IPS-18a (cell line): Measurements from ENCODE around the gene CCDC122.

Experiments
- H3K27ac ChIP-seq: one replicate; pipeline ENCODE4 v1.5.1; 2013; ENCODE audit warnings: low read length
- H3K27me3 ChIP-seq: one replicate; pipeline ENCODE4 v1.6.1; 2013; ENCODE audit warnings: mild to moderate bottlenecking, low read length; ENCODE audit not compliant: control insufficient read depth, insufficient read depth
- H3K36me3 ChIP-seq: one replicate; pipeline ENCODE4 v1.6.1; 2013; ENCODE audit warnings: low read depth, low read length; ENCODE audit not compliant: control insufficient read depth
- H3K4me1 ChIP-seq: one replicate; pipeline ENCODE4 v1.6.1; 2013; ENCODE audit warnings: low read depth, low read length; ENCODE audit not compliant: control insufficient read depth
- H3K4me3 ChIP-seq: one replicate; pipeline ENCODE4 v1.5.1; 2013; ENCODE audit warnings: low read length
- H3K9ac ChIP-seq: one replicate; pipeline ENCODE4 v1.6.1; 2013; ENCODE audit warnings: mild to moderate bottlenecking, low read length, moderate library complexity
- H3K9me3 ChIP-seq: one replicate; pipeline ENCODE4 v1.6.1; 2013; ENCODE audit warnings: low read depth, low read length; ENCODE audit not compliant: control insufficient read depth

CCDC122 gene

DNA sequence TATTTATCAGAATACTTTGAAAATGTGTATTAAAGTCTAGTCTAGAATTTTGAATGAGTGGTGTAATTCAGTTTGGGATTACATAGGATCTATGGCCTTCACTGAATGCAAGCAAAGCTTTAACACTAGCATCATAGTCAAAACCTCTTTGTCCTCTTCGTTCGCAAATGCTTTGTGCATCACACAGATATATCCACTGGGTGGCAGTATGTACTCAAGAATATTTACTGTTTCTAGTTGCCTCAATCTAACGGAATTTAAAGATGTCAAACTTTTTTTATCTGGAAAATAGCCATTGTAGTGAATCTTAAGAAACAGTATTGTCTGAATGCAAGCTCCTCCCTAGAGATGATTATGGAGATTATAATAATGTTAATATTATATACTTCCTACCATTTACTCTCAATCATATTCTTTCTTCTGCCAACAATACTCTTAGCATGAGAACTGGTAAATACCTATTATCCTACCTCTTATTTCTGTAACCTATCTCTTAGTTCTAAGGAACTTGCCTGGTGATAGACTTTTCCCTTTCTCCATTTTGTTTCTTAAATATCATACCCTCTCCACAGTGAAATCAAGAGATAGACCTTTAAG, 26.0 kb upstream of the CCDC122 start:
- H3K9ac ChIP-seq, result no peak overlapping the region
- H3K4me1 ChIP-seq, result no peaks in the 10 kb centered on the region
- no peaks in the 10 kb centered on the region for H3K27me3 ChIP-seq
- H3K36me3 ChIP-seq, result no peaks in the 10 kb centered on the region
- no peak overlapping the region for H3K27ac ChIP-seq
- H3K4me3 ChIP-seq, result no peak overlapping the region
- H3K9me3 ChIP-seq, result no peaks in the 10 kb centered on the region

DNA sequence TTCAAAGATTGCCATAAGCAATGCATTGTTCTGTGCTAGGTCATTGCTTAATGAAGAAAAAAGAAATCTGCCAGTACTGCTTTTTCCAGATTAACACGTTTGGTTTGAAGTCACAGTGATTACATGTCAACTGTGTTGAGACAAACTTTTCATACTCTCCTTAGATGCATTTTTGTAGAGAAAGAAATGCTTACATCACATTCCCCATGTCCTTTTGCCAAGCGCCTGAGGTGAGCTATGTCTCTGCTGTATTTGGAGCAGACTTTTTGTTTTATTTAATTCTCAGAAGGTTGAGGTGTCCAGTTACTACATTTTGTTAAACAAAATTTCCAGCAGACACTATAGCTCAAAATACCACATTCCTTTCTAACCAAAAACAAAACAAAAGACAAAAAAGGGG, 16.4 kb upstream of the CCDC122 start:
- H3K4me1 ChIP-seq, result no peaks in the 10 kb centered on the region
- H3K9me3 ChIP-seq, result no peaks in the 10 kb centered on the region
- no peaks in the 10 kb centered on the region for H3K36me3 ChIP-seq
- H3K4me3 ChIP-seq, result no peak overlapping the region
- no peaks in the 10 kb centered on the region for H3K27me3 ChIP-seq
- no peak overlapping the region for H3K9ac ChIP-seq
- H3K27ac ChIP-seq, result no peak overlapping the region

DNA sequence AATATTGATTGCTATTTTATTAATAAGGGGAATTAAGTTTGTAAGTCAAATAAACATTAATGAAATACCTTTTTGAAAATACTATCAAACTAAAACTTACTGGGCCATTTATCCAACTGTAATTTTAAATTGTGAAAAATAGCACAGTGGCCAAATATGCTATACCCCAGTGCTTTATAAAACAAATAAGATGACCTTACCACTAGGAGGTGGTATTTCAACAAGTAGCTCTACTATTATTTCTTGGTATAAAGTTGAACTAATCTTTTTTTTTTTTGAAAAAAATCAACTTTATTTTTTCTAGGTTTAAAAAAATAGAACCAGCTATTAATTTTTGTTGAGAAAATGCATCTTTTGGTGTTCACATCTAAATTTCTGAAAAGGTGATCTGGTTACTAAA, 14.9 kb upstream of the CCDC122 start:
- Histone ChIP-seq H3K9me3 (no peaks in the 10 kb centered on the region), H3K9ac (no peak overlapping the region), H3K4me3 (no peak overlapping the region), H3K36me3 (no peaks in the 10 kb centered on the region), H3K4me1 (no peaks in the 10 kb centered on the region), H3K27me3 (no peaks in the 10 kb centered on the region), H3K27ac (no peak overlapping the region)

DNA sequence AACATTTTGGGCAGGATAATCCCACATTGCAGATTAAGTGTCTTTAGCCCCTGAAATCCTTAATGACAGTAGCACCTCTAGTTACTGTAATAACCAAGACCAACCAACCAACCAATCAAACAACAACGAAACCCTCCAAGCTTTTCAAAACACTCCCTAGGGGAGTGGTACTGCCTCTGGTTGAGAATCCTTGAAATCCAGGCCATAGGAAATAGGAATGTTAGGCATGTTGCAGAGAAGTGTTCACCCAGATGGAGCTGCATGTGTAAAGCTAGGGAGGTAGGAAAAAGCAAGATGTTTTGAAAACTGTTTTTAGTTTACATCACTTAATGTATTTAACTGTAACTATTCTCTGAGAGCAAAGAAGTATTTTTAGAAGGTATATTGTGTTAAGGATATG, 4.7 kb upstream of the CCDC122 start:
- Histone ChIP-seq H3K36me3 (no peaks in the 10 kb centered on the region), H3K9me3 (no peaks in the 10 kb centered on the region), H3K27ac (no peak overlapping the region), H3K27me3 (peaks cover 17% of the 10 kb centered on the region), H3K9ac (no peak overlapping the region), H3K4me3 (no peak overlapping the region), H3K4me1 (peaks cover 3% of the 10 kb centered on the region)

DNA sequence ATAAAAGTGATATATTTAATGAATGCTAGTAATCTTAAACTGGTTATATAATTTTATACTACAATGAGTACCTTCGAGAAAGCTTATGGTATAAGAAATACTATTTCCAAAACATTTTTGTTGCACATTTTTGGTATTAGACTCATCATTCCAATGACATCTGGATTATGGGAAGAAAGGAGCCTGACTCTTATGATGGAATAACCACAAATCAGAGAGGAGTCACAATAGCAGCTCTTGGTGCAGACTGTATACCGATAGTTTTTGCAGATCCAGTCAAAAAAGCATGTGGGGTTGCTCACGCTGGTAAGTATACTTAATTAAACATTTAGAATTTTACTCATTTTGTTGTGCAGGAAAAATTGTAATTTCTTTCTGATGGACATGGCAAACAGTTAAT, 4.1 kb upstream of the CCDC122 start:
- Histone ChIP-seq H3K27ac (no peak overlapping the region), H3K4me3 (no peak overlapping the region), H3K36me3 (no peaks in the 10 kb centered on the region), H3K4me1 (peaks cover 4% of the 10 kb centered on the region), H3K9ac (no peak overlapping the region), H3K9me3 (no peaks in the 10 kb centered on the region), H3K27me3 (peaks cover 17% of the 10 kb centered on the region)

DNA sequence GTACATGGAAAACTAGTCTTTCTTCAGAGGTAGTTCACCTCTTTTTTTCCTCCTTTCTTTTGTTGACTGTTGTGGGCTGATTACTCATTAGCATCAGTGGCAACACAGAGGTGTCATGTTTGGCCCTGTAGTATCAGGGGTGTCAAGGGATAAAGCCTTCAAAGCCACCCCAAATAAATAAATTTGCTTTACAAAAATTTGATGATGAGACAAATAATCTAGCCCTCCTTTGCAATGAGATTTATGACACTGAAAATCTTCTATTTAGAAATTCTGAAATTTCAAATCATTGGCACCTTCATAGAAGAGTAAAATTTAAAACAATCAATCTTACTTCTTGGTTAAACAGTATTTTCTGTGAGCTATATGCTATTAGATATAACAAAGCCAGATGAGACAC, 2.0 kb upstream of the CCDC122 start:
- no peaks in the 10 kb centered on the region for H3K36me3 ChIP-seq
- no peak overlapping the region for H3K4me3 ChIP-seq
- H3K4me1 ChIP-seq, result peaks cover 18% of the 10 kb centered on the region
- H3K9ac ChIP-seq, result no peak overlapping the region
- H3K9me3 ChIP-seq, result no peaks in the 10 kb centered on the region
- peaks cover 17% of the 10 kb centered on the region for H3K27me3 ChIP-seq
- no peak overlapping the region for H3K27ac ChIP-seq

DNA sequence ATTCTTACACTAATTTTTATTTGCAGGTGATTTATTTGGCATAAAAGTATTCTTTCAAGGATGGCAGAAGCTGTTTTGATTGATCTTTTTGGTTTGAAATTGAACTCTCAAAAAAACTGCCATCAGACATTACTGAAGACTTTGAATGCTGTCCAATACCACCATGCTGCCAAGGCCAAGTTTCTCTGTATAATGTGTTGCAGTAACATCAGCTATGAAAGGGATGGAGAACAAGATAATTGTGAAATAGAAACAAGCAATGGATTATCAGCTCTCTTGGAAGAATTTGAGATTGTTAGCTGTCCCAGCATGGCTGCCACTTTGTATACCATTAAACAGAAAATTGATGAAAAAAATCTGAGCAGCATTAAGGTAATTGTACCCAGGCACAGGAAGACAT, 1.4 kb upstream of the CCDC122 start:
- H3K27ac ChIP-seq, result no peak overlapping the region
- no peak overlapping the region for H3K9ac ChIP-seq
- H3K27me3 ChIP-seq, result peaks cover 17% of the 10 kb centered on the region
- H3K9me3 ChIP-seq, result no peaks in the 10 kb centered on the region
- no peaks in the 10 kb centered on the region for H3K36me3 ChIP-seq
- H3K4me1 ChIP-seq, result peaks cover 18% of the 10 kb centered on the region
- no peak overlapping the region for H3K4me3 ChIP-seq

DNA sequence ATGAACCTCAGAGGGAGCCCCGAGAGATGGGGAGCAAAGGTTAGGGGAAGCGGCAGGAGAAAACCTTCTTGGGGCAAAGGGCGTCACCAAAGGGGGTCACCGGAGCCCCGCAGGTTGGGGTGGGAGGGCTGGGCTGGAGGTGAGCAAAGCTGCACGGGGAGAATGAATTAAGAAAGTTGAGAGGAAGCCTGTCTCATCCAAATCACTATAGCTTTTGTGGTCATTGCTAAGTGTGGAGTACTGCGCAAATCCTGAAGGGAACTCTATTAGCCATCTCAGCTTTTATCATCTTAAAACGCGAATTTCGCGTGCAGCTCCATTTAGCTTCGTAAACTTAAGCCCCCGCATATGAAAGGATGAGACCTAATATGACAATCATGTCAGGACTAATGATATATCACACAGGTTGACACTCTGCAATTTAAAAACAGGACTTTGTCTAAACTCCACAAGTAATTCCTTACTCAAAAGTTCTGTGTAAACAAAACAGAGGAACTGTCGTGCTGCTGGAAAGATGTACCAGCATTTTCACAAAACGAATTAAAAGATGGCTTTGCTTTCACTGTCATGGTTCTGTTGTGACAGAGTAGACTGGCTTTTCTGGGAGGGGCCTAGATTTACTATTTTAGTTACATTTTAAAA, 795 bp upstream of the CCDC122 start:
- H3K9ac ChIP-seq, result no peak overlapping the region
- no peaks in the 10 kb centered on the region for H3K9me3 ChIP-seq
- H3K27me3 ChIP-seq, result peaks cover 17% of the 10 kb centered on the region
- H3K4me3 ChIP-seq, result peak overlapping the region; percentile 65
- H3K27ac ChIP-seq, result no peak overlapping the region
- peaks cover 18% of the 10 kb centered on the region for H3K4me1 ChIP-seq
- no peaks in the 10 kb centered on the region for H3K36me3 ChIP-seq

DNA sequence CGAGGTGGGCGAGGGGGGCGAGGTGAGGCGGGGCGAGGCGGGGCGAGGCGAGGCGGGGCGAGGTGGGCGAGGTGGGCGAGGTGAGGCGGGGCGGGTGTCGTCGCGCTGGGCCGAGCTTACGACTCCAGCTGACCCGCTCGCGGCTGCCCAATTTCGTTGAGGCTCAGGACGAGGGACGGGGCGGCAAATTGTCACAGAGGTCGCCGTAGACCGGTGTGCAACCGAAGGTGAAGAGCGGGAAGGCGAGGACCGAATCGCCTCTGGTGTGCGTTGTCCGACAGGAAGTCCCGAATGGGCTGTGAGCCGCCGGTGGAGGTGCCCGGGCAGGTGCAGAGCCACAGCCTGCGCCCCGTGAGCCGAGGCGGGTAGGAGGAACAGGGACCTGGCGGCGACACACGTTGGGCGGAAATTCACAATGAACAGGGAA, 228 bp upstream of the CCDC122 start, which contains the start of gene LACC1:
TSS of gene LACC1 (plus strand) at position 150 of the 427 bp plus-strand sequence. CDS start 1,082 bp downstream, outside the sequence.
- peaks cover 18% of the 10 kb centered on the region for H3K4me1 ChIP-seq
- peak within 1 kb of the TSS; percentile 72 for H3K4me3 ChIP-seq
- peaks cover 17% of the 10 kb centered on the region for H3K27me3 ChIP-seq
- no peaks in the 10 kb centered on the region for H3K36me3 ChIP-seq
- H3K9ac ChIP-seq, result peak within 1 kb of the TSS; percentile 73
- H3K27ac ChIP-seq, result no peak within 1 kb of the TSS
- no peaks in the 10 kb centered on the region for H3K9me3 ChIP-seq

DNA sequence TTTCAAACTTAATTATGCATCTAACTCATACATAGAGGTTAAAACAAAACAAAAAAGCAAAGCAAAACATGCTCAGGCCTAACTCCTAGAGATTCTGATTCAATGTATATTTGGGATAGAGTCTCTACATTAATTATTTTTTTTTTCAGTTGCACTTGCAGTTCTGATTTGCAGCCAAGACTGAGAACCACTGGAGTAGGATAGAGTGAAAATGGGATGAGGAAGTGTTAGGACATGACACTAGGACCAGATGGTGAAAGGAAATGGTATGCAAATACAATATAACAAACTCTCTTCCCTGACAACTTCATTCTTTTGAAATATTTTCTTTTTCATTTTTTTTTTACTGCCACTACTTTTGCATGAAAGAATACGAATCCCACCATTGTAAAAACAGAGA, 1.8 kb downstream of the CCDC122 start:
- no peaks in the 10 kb centered on the region for H3K36me3 ChIP-seq
- peaks cover 18% of the 10 kb centered on the region for H3K4me1 ChIP-seq
- H3K27me3 ChIP-seq, result peaks cover 17% of the 10 kb centered on the region
- H3K9ac ChIP-seq, result no peak overlapping the region
- no peaks in the 10 kb centered on the region for H3K9me3 ChIP-seq
- H3K4me3 ChIP-seq, result no peak overlapping the region
- no peak overlapping the region for H3K27ac ChIP-seq

DNA sequence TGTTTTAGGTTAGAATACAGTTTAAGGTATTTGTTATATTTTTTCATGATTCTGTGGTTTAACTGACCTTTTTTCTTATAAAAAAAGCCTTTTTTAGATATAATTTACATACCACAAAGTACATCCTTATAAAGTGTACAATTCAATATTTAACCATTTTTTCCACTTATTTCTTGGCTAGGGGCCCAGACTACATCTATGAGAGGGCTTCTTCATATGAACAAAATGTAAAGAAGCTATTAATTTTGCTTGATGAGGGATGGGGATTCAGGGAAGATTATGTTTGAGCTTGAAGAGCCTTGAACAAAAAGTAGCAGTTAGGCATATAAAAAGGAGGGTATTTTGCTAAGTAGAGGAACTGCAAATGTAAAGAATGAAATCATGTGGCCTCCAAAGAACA, 2.2 kb downstream of the CCDC122 start:
- Histone ChIP-seq H3K27ac (no peak overlapping the region), H3K4me1 (peaks cover 18% of the 10 kb centered on the region), H3K9me3 (no peaks in the 10 kb centered on the region), H3K27me3 (peaks cover 17% of the 10 kb centered on the region), H3K4me3 (no peak overlapping the region), H3K9ac (no peak overlapping the region), H3K36me3 (no peaks in the 10 kb centered on the region)

DNA sequence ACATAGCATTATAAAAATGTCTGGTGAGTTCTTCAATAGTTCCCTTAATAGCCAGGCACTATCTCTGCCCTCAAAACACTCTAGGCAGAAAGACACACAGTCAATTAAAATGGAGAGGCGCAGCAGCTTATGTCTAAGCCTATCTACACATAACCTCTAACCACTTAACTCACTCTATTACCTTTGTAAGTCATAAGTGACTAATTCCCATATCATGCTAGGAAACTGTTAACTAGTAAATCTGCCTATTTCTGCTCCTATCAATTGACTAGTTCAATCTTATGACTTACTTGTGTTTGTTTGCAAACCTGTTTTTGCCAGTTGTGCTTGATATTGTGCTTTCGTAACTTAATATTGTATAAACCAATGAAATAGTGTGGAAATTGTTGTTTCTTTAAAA, 3.2 kb downstream of the CCDC122 start:
- no peaks in the 10 kb centered on the region for H3K36me3 ChIP-seq
- H3K4me1 ChIP-seq, result peaks cover 18% of the 10 kb centered on the region
- H3K27ac ChIP-seq, result no peak overlapping the region
- peaks cover 15% of the 10 kb centered on the region for H3K27me3 ChIP-seq
- no peaks in the 10 kb centered on the region for H3K9me3 ChIP-seq
- H3K9ac ChIP-seq, result no peak overlapping the region
- H3K4me3 ChIP-seq, result no peak overlapping the region
